CMK (cell line): ENCODE measurements around the gene CEP20.
"Not testable (repeated sequence)": the region's sequence is repeated elsewhere in the genome, so short reads cannot be mapped to it uniquely, and the experiment has no call there.

Experiments used
- DNase-seq: peaks from one replicate; pipeline ENCODE4 v3.0.0-alpha.2; 2010; ENCODE audit warnings: low read depth

CEP20 gene

DNA sequence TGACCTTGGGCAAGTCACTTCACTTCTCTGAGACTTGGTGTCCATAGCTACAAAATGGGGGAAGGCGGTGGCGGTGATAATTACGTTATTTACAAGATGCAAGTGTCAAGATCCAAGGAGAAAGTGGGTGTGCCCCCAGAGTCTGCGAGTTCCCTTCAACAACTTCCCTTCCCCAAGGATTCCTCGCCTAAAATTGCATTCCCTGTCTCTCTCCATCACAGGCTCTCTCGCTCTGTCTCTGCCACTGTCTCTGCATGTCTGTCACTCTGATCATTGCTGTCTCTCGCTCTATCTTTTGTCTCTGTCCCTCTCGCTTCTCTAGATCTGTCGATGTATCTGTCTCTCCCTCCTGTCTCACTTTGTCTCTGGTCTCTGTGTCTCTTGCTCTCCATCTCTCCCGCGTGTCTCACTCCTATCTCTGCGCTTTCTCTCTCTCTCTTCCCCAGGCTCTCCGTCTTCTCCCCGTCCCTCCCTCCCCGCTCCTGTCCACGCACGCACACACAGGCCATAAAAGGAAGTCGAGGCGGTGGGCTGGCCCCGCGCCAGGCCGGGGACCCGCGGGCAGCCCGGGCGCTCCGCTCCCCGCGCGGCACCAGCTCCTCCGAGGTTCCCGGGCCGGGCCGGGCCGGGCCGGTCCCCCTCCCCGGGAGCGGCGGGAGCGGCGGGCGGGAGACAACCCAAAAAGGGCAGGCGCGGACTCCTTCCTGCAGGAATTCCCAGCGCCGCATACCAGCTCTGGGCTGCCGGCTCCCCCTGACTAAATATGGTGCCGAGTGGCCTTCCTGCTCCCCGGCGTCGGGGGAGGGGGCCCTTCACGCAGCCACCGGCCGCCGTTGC, 30.5 kb downstream of the CEP20 start:
- DNase-seq = no peak

DNA sequence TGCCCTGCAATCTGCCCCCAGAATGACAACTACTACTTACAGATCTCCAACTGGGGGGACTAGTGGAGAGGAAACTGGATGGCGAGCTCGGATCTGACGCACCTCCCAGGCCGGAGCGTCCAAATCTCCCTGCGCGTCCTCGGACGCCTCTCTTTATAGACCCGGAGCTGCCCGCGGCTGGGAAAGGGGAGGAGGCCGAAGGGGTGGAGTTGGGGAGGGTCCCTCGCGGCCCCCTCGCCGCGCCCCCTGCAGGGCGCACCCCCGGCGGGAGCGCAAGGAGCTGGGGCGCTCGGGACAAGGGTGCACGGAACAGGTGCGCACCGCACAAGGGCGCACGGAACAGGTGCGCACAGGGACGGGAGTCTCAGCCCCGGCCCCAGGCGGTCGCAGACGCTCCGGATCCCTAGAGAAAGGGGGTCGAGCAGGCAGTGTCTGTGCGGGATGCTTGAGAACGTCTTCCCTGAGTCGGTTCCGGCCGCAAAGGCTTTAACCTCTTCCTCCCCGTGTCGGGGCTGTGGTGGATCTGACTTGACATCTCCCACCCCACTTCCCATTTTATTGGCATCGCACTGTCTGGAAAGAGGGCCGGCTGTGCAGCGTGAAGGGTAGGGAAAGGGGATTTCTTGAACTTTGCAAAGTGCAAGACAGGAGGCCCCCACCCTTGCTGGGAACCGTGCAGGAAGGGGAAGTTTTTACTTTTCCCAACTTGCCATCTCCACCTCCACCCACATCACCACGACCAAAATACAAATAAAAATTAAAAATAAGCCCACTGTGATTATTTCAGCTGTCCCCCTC, 31.3 kb downstream of the CEP20 start, which contains the start of gene MYH11:
Gene MYH11, minus strand, starts transcription at position 128 of the 798 bp plus-strand sequence. CDS start 18,776 bp downstream, outside the sequence.
- no peak for DNase-seq

DNA sequence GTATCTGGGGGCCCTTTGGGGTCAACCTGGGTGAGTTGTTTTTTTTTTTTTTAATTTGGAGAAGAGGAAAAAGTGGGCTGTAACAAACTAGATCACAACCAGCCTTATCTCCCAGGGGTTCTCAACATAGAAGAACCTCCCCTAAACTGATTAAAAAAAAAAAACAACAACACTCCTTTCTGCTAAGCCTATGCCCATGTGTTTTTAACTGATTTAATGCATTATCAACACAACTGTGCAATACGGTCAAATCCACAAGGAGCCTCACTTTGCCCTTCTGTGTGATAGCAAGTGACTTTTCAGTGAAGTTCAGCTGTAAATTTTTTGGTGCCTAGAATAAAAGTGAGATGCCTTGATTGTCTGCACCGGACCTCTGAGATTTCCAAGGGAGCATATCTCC, 32.2 kb downstream of the CEP20 start:
- DNase-seq = no peak

DNA sequence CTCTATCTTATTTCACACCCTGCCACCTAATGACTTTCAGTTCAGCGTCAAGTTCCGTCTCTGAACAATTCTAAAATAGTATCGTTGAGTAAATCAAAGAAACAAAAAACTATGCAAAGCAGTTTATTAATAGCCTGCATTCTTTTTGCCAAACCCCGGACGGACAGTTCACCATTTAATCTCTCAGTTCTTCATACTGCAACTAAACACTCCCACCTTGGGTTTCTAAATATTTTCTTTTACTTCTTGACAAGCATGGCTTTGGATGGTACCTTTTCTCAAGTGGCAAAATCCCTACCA, 32.7 kb downstream of the CEP20 start:
- no peak for DNase-seq

DNA sequence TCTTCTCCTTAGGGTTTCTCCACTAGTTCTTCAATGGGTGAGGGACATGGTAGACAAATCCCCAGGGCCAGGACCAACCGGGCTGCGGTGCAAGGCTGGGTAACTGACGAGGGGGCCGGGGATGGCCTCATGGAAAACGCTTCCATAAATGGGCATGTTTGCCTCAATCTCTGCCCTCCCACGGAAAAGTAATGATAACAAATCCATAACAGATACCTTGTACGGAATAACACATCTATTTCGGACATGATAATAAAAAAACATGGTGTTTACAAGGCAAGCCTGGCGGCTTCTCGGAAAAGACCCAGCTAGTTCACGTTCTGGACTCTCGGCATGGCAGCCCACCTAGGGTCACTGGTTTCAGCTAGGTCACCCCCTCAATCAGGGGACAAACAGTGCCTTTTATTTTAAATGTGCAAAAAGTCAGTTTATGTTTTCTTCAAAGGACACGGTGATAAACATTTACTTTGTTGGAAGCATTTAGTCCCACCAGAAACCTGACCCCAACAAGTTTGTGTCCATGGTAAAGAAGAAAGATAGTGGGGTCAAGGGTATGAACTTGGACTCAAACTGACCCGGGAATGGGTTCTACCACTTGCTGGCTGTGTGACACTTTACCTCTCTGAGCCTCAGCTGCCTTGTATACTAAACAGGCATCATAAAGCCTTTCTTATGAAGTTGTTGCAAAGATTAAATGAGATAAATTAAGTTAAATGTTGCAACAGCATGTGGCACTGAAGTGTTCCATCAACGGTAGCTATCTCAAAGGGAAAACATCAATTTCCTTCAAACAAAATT, 33.3 kb downstream of the CEP20 start:
- no peak for DNase-seq

DNA sequence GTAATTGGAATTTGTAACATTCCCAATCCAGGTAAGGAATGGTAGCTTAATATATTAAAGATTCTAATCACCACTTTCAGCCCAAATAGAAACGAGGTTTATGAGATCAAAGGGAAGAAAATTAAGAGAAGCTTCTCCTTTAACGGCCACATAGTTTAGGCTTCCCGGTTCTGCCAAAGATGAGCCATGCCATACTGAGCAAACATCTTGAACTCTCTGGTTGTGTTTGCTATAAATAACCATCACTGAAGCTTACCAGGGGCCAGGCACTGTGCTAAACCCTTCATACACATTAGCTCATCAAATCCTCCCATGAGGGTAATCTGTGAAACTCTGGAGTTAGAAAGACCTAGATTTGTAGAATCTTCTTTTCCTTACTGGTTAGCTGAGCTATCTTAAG, 34.3 kb downstream of the CEP20 start:
- DNase-seq = no peak

DNA sequence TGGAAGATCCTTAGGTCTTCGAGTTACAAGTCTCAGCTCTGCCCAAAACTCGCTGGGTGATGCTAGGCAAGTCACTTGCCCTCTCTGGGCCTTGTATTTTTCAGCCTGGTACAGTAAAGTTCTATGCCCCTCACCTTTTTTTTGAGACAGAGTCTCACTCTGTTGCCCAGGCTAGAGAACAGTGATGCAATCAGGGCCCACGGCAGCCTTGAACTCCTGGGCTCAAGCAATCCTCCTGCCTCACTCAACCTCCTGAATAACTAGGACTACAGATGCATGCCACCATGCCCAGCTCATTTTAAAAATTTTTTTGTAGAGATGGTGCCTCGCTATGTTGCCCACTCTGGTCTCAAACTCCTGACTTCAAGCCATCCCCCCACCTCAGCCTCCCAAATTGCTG, 35.4 kb downstream of the CEP20 start:
- DNase-seq = no peak

GRCh38 chr16:15850555-15850954, 37.8 kb downstream of the CEP20 start:
- not testable (repeated sequence) for DNase-seq

GRCh38 chr16:15849209-15849981, 39.0 kb downstream of the CEP20 start:
- DNase-seq = no peak

GRCh38 chr16:15847611-15848175, 40.7 kb downstream of the CEP20 start:
- DNase-seq = no peak

GRCh38 chr16:15846510-15846909, 41.9 kb downstream of the CEP20 start:
- no peak for DNase-seq

DNA sequence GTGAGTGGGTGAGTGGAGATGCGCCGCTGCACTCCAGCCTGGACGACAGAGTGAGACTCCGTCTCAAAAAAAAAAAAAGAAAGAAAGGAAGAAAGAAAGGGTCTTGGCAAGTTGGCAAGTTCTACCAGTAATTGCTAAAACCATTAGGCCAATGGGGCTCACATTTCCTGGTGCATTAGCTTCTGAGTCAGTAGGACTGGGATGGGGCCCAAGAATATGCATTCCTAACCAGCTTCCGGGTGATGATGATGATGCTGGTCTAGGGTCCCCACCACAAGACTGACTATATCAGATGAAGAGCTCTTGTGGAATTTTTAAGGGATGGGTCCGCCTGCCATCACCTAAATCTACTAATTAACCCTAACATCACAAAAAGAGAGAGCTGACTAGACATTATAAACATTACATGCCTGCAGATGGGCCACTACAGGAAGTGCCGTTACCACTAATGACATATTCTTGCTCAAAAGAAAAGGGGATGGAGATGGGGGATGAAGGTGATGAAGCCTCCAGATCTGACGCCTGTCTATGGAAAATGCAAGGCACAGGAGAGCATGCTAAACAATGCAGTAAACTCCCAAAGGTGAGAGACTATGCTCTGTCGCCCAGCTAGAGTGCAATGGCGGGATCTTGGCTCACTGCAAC, 44.6 kb downstream of the CEP20 start:
- DNase-seq = no peak

DNA sequence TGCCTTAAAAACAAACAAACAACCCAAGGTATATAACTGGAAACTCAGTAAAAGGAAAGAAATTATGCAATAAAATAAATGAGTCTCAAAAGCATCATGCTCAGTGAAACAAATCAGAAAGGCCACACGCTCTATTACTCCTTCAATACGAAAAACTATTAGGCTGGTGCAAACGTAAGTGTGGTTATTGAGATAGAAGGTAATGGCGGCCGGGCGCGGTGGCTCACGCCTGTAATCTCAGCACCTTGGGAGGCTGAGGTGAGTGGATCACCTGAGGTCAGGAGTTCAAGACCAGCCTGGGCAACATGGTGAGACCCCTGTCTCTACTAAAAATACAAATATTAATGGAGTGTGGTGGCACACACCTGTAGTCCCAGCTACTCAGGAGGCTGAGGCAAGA, 49.2 kb downstream of the CEP20 start:
- DNase-seq = not testable (repeated sequence)

- DNase-seq = no peak
Observed at GRCh38 chr16:15837761-15838160, 50.6 kb downstream of the CEP20 start.

GRCh38 chr16:15836965-15837611, 51.3 kb downstream of the CEP20 start:
- DNase-seq = no peak

GRCh38 chr16:15836074-15836473, 52.3 kb downstream of the CEP20 start:
- DNase-seq = no peak

GRCh38 chr16:15835136-15835878, 53.1 kb downstream of the CEP20 start:
- DNase-seq = no peak

DNA sequence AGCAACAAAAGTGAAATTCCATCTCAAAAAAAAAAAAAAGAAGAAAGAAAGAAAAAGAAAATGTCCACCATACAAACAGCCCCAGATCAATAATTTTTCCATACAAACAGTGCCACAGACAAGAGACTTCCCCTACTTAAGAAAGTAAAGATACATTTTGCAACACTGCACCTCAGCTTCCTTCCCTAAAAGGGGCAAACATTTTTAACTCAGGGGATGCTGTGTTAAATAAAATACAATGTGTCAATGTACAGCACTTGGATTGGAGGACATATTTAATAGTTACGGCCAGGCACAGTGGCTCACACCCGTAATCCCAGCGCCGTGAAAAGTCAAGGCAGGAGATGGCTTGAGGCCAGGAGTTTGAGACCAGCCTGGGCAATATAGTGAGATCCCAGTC, 53.9 kb downstream of the CEP20 start:
- no peak for DNase-seq

- no peak for DNase-seq
Observed at GRCh38 chr16:15833541-15833940, 54.9 kb downstream of the CEP20 start.

GRCh38 chr16:15832241-15832640, 56.2 kb downstream of the CEP20 start:
- no peak for DNase-seq
